Effector CD4-positive, alpha-beta T cell (primary cell): ENCODE data around the gene TMED4.
"Not testable (repeated sequence)": the region's sequence is repeated elsewhere in the genome, so short reads cannot be mapped to it uniquely, and the experiment has no call there.

Source experiments
- DNase-seq: peaks from one replicate; pipeline ENCODE4 v3.0.0-alpha.2; 2020

Gene TMED4

GRCh38 chr7:44568771-44569560 is 13.1 kb downstream of the TMED4 start:
- DNase-seq, result no peak

GRCh38 chr7:44567884-44568283 is 14.1 kb downstream of the TMED4 start:
- DNase-seq, result no peak

GRCh38 chr7:44566680-44567079 is 15.4 kb downstream of the TMED4 start:
- DNase-seq, result no peak

- DNase-seq, result no peak
These were observed 16.1 kb downstream of the TMED4 start for GRCh38 chr7:44565795-44566559.

GRCh38 chr7:44565097-44565794 is 16.8 kb downstream of the TMED4 start:
- DNase-seq, result peak; percentile 47

- no peak for DNase-seq
These were observed 17.4 kb downstream of the TMED4 start for GRCh38 chr7:44564606-44565005.

- DNase-seq, result no peak
These were observed 18.8 kb downstream of the TMED4 start for GRCh38 chr7:44563171-44563679.

- DNase-seq, result not testable (repeated sequence)
These were observed 19.4 kb downstream of the TMED4 start for GRCh38 chr7:44562622-44562962.

GRCh38 chr7:44561962-44562621 is 19.9 kb downstream of the TMED4 start:
- DNase-seq, result no peak

- no peak for DNase-seq
These were observed 20.6 kb downstream of the TMED4 start for GRCh38 chr7:44561481-44561880.

- DNase-seq, result no peak
These were observed 22.5 kb downstream of the TMED4 start for GRCh38 chr7:44559485-44559884.

- DNase-seq, result no peak
These were observed 24.5 kb downstream of the TMED4 start for GRCh38 chr7:44557485-44557884.

- no peak for DNase-seq
These were observed 26.7 kb downstream of the TMED4 start for GRCh38 chr7:44555350-44555749.

- DNase-seq, result not testable (repeated sequence)
These were observed 29.5 kb downstream of the TMED4 start for GRCh38 chr7:44552473-44553005.

GRCh38 chr7:44549457-44549856 is 32.6 kb downstream of the TMED4 start:
- DNase-seq, result no peak

GRCh38 chr7:44548893-44549292 is 33.1 kb downstream of the TMED4 start:
- DNase-seq, result no peak

- no peak for DNase-seq
These were observed 34.3 kb downstream of the TMED4 start for GRCh38 chr7:44547536-44548231.

GRCh38 chr7:44541876-44542610 is 40.0 kb downstream of the TMED4 start:
- no peak for DNase-seq

GRCh38 chr7:44541028-44541869 is 40.8 kb downstream of the TMED4 start, which contains the start of gene NPC1L1:
Gene NPC1L1, minus strand, starts transcription at chr7:44541330. Its CDS starts 71 bp downstream, at chr7:44541259.
- DNase-seq, result no peak

- DNase-seq, result no peak
These were observed 41.4 kb downstream of the TMED4 start for GRCh38 chr7:44540592-44541027.
